GM13977 (cell line): ENCODE measurements around the gene DARS2.
"Not testable (repeated sequence)": the region's sequence is repeated elsewhere in the genome, so short reads cannot be mapped to it uniquely, and the experiment has no call there.

Experiments used
- DNase-seq: peaks from one replicate; pipeline ENCODE4 v3.0.0; 2012; ENCODE audit warnings: low spot score
- CTCF ChIP-seq: IDR thresholded peaks from 2 replicates; pipeline ENCODE4 v1.5.1; 2012; ENCODE audit warnings: mild to moderate bottlenecking, control low read depth; ENCODE audit not compliant: insufficient read depth; ENCODE audit errors: extremely low read depth, missing control alignments
- in situ Hi-C: fragments of 300-500 bp; cut with MboI; formaldehyde crosslinking; loops from one replicate; pipeline ENCODE4 v1.12.0; 2022; ENCODE audit warnings: low sequenced_read_pairs, low pct_unique_long_range_greater_than_20kb, mixed read lengths, inconsistent platforms; ENCODE audit not compliant: unreplicated experiment

Gene DARS2

GRCh38 chr1:173824315-173825081 is at the start of gene DARS2, which contains the start of gene CENPL:
Gene DARS2 (plus strand): TSS chr1:173824673. CDS start chr1:173825230, 557 bp downstream.
Gene CENPL (minus strand): TSS chr1:173824883. CDS start chr1:173811299, 13,584 bp downstream.
- peak; percentile 19 for TF ChIP-seq CTCF
- in situ Hi-C loops, result loop anchor here (10.0 to 25.0 kb wide), 3 partner anchors 390 to 1087 kb away; partner anchors contain the start of gene TNFSF4
- DNase-seq, result peak; percentile 88

GRCh38 chr1:173775578-173776226 is 48.8 kb upstream of the DARS2 start:
- in situ Hi-C loops, result no loop called here
- no peak for TF ChIP-seq CTCF
- no peak for DNase-seq

- in situ Hi-C loops, result no loop called here
- no peak for TF ChIP-seq CTCF
- DNase-seq, result no peak
Observed at GRCh38 chr1:173779936-173780335, 44.5 kb upstream of the DARS2 start.

GRCh38 chr1:173784997-173785396 is 39.5 kb upstream of the DARS2 start:
- DNase-seq, result no peak
- no peak for TF ChIP-seq CTCF
- in situ Hi-C loops, result no loop called here

GRCh38 chr1:173789841-173790240 is 34.6 kb upstream of the DARS2 start:
- in situ Hi-C loops, result no loop called here
- no peak for TF ChIP-seq CTCF
- no peak for DNase-seq

- TF ChIP-seq CTCF, result no peak
- DNase-seq, result no peak
Observed at GRCh38 chr1:173798078-173798477, 26.4 kb upstream of the DARS2 start.

GRCh38 chr1:173799995-173800394 is 24.5 kb upstream of the DARS2 start:
- DNase-seq, result not testable (repeated sequence)
- in situ Hi-C loops, result loop anchor here (25.0 kb wide), 2 partner anchors 588 to 1063 kb away; partner anchors contain the start of gene TNFSF4

More at GRCh38 chr1:173798078-173798477, 26.4 kb upstream of the DARS2 start:
- in situ Hi-C loops, result no loop called here
